HG03378 (cell line): Measurements from ENCODE around the gene TPPP2.

Experiments used
- ATAC-seq: cut with Tn5 transposase; IDR thresholded peaks from one replicate; pipeline ENCODE4 v1.9.1; 2021; ENCODE audit warnings: mild to moderate bottlenecking, moderate library complexity; ENCODE audit not compliant: unreplicated experiment

Gene TPPP2

GRCh38 chr14:21074398-21075272 lies 44.6 kb downstream of the TPPP2 start:
- no peak for ATAC-seq

GRCh38 chr14:21075719-21076437 lies 45.9 kb downstream of the TPPP2 start:
- no peak for ATAC-seq

GRCh38 chr14:21077672-21078071 lies 47.7 kb downstream of the TPPP2 start:
- ATAC-seq = no peak

GRCh38 chr14:21078287-21078686 lies 48.3 kb downstream of the TPPP2 start:
- no peak for ATAC-seq

GRCh38 chr14:21078726-21079125 lies 48.7 kb downstream of the TPPP2 start:
- ATAC-seq = no peak

GRCh38 chr14:21081521-21082142 lies 51.6 kb downstream of the TPPP2 start:
- no peak for ATAC-seq
